ENCODE measurements around the gene MYEOV. TPM values are rescaled to one million over a fixed set of nuclear protein-coding genes. Genes with fewer than 3 reads are reported as not detected.

Gene MYEOV
- total RNA-seq, 4 donors from 2014 or later, result not detected

- Histone ChIP-seq H3K36me3 (no peaks in the 10 kb centered on the region), H3K27ac (no peak overlapping the region), H3K27me3 (no peaks in the 10 kb centered on the region), H3K9me3 (peaks cover 0 to 6% (median 0%) of the 10 kb centered on the region in 3 donors), H3K4me1 (no peaks in the 10 kb centered on the region), H3K4me3 (no peak overlapping the region)
- no peak for ATAC-seq
- WGBS, 2 donors (ENCODE audit: low coverage in 1 of 2), result 32 to 82% methylated on average over 3 to 4 of the region's 5 CpGs
- no peak for TF ChIP-seq EP300 (IDR thresholded peaks at IDR 0.05)
- TF ChIP-seq POLR2A (IDR thresholded peaks at IDR 0.05), result no peak
- TF ChIP-seq POLR2AphosphoS5 (IDR thresholded peaks at IDR 0.05), result no peak
- TF ChIP-seq CTCF (IDR thresholded peaks at IDR 0.05), result no peak
These were observed 28.0 kb downstream of the MYEOV start for GRCh38 chr11:69321877-69322361.

- Histone ChIP-seq H3K36me3 (no peaks in the 10 kb centered on the region), H3K4me3 (no peak overlapping the region), H3K9me3 (no peaks in the 10 kb centered on the region), H3K27ac (no peak overlapping the region), H3K4me1 (no peaks in the 10 kb centered on the region), H3K27me3 (no peaks in the 10 kb centered on the region)
- TF ChIP-seq CTCF (IDR thresholded peaks at IDR 0.05) (no peak), POLR2AphosphoS5 (IDR thresholded peaks at IDR 0.05) (no peak), POLR2A (IDR thresholded peaks at IDR 0.05) (no peak), EP300 (IDR thresholded peaks at IDR 0.05) (no peak)
- WGBS, 2 donors (ENCODE audit: low coverage in 1 of 2), result 40 to 100% methylated on average over 1 to 2 of the region's 8 CpGs
- no peak for ATAC-seq
These were observed 31.5 kb downstream of the MYEOV start for GRCh38 chr11:69325446-69325845.

- no peak overlapping the region for H3K4me3 ChIP-seq
- no peaks in the 10 kb centered on the region for H3K9me3 ChIP-seq
- H3K4me1 ChIP-seq, result no peaks in the 10 kb centered on the region
- no peak for ATAC-seq
- 93 to 98% methylated on average over 6 of the region's 7 CpGs for WGBS, 2 donors (ENCODE audit: low coverage in 1 of 2)
- H3K27ac ChIP-seq, result no peak overlapping the region
- H3K27me3 ChIP-seq, result no peaks in the 10 kb centered on the region
- TF ChIP-seq POLR2AphosphoS5 (IDR thresholded peaks at IDR 0.05) (no peak), CTCF (IDR thresholded peaks at IDR 0.05) (no peak), EP300 (IDR thresholded peaks at IDR 0.05) (no peak), POLR2A (IDR thresholded peaks at IDR 0.05) (no peak)
- no peaks in the 10 kb centered on the region for H3K36me3 ChIP-seq
These were observed 32.8 kb downstream of the MYEOV start for GRCh38 chr11:69326622-69327219.

GRCh38 chr11:69327741-69328191 lies 33.8 kb downstream of the MYEOV start:
- no peak overlapping the region for H3K27ac ChIP-seq
- H3K4me3 ChIP-seq, result no peak overlapping the region
- no peak for TF ChIP-seq POLR2A (IDR thresholded peaks at IDR 0.05)
- TF ChIP-seq CTCF (IDR thresholded peaks at IDR 0.05), result no peak
- no peak for TF ChIP-seq POLR2AphosphoS5 (IDR thresholded peaks at IDR 0.05)
- TF ChIP-seq EP300 (IDR thresholded peaks at IDR 0.05), result no peak
- H3K4me1 ChIP-seq, result no peaks in the 10 kb centered on the region
- no peak for ATAC-seq
- no peaks in the 10 kb centered on the region for H3K9me3 ChIP-seq
- H3K27me3 ChIP-seq, result no peaks in the 10 kb centered on the region
- no peaks in the 10 kb centered on the region for H3K36me3 ChIP-seq
- WGBS, 2 donors (ENCODE audit: low coverage in 1 of 2), result no CpG with 5 or more reads among the region's 6 CpGs

- H3K4me1 ChIP-seq, result no peaks in the 10 kb centered on the region
- no peak overlapping the region for H3K27ac ChIP-seq
- no peaks in the 10 kb centered on the region for H3K36me3 ChIP-seq
- no peak for ATAC-seq
- no peak overlapping the region for H3K4me3 ChIP-seq
- no peaks in the 10 kb centered on the region for H3K27me3 ChIP-seq
- WGBS, 2 donors (ENCODE audit: low coverage in 1 of 2), result 84% methylated on average over 4 of the region's 8 CpGs; no CpG with 5 or more reads in 1 of the 2 donors
- TF ChIP-seq POLR2AphosphoS5 (IDR thresholded peaks at IDR 0.05), result no peak
- no peak for TF ChIP-seq EP300 (IDR thresholded peaks at IDR 0.05)
- TF ChIP-seq CTCF (IDR thresholded peaks at IDR 0.05), result no peak
- no peak for TF ChIP-seq POLR2A (IDR thresholded peaks at IDR 0.05)
- no peaks in the 10 kb centered on the region for H3K9me3 ChIP-seq
These were observed 34.3 kb downstream of the MYEOV start for GRCh38 chr11:69328231-69328630.
